NCI-H1092 treated with DMSO at 0.1 percent for 48 hours (cell line): Measurements from ENCODE around the gene USP43.
"Not testable (repeated sequence)": the region's sequence is repeated elsewhere in the genome, so short reads cannot be mapped to it uniquely, and the experiment has no call there.

Source experiments
- DNase-seq: peaks from one replicate; lab custom pipeline; 2025; lab: John Stamatoyannopoulos, UW

The USP43 gene, protein sequence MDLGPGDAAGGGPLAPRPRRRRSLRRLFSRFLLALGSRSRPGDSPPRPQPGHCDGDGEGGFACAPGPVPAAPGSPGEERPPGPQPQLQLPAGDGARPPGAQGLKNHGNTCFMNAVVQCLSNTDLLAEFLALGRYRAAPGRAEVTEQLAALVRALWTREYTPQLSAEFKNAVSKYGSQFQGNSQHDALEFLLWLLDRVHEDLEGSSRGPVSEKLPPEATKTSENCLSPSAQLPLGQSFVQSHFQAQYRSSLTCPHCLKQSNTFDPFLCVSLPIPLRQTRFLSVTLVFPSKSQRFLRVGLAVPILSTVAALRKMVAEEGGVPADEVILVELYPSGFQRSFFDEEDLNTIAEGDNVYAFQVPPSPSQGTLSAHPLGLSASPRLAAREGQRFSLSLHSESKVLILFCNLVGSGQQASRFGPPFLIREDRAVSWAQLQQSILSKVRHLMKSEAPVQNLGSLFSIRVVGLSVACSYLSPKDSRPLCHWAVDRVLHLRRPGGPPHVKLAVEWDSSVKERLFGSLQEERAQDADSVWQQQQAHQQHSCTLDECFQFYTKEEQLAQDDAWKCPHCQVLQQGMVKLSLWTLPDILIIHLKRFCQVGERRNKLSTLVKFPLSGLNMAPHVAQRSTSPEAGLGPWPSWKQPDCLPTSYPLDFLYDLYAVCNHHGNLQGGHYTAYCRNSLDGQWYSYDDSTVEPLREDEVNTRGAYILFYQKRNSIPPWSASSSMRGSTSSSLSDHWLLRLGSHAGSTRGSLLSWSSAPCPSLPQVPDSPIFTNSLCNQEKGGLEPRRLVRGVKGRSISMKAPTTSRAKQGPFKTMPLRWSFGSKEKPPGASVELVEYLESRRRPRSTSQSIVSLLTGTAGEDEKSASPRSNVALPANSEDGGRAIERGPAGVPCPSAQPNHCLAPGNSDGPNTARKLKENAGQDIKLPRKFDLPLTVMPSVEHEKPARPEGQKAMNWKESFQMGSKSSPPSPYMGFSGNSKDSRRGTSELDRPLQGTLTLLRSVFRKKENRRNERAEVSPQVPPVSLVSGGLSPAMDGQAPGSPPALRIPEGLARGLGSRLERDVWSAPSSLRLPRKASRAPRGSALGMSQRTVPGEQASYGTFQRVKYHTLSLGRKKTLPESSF

GRCh38 chr17:9644910-9645751, at the start of gene USP43:
TSS of gene USP43 (plus strand) at chr17:9645517. CDS start at chr17:9645633, 116 bp downstream.
- DNase-seq: no peak

- not testable (repeated sequence) for DNase-seq
Measured at GRCh38 chr17:9597638-9598037, 47.7 kb upstream of the USP43 start.

GRCh38 chr17:9598661-9599060, 46.7 kb upstream of the USP43 start:
- no peak for DNase-seq

- not testable (repeated sequence) for DNase-seq
Measured at GRCh38 chr17:9604583-9604982, 40.7 kb upstream of the USP43 start.

GRCh38 chr17:9606453-9606852, 38.9 kb upstream of the USP43 start:
- DNase-seq: no peak

GRCh38 chr17:9607058-9607457, 38.3 kb upstream of the USP43 start:
- DNase-seq: not testable (repeated sequence)

DNA sequence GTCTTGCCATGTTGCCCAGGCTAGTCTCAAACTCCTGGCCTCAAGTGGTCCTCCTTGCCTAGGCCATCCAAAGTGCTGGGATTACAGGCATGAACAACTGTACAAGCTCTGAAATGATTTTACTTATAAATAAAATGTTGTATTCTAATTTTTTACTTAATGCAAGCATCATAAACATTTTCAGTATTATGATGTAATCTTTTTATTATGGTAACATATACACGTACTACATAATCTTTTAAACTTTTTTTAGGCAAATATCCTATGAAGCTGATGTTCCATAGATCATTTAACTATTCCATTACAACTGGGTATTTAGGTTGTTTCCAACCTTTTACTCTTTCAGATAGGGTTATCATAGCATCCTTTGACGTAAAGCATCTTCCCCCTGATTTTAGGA, 33.8 kb upstream of the USP43 start:
- no peak for DNase-seq

DNA sequence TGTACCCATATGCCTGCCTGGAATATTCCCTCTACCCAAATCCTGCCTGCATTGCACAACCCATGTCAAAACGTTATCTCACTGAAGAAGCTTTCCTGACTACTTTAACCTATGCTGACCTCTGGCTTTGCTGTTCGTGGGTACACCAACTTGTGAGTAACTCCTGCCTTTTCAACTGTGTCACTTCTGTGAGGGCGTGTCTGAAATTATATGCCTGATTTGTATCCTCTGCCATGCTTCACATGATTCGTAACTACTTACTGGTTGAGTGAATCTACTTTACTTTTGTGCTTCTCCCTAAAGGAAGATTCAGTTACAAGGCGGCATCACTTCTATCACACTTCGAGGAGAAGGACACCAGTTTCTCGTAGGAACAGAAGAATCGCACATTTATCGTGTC, 33.3 kb upstream of the USP43 start:
- DNase-seq: no peak

DNA sequence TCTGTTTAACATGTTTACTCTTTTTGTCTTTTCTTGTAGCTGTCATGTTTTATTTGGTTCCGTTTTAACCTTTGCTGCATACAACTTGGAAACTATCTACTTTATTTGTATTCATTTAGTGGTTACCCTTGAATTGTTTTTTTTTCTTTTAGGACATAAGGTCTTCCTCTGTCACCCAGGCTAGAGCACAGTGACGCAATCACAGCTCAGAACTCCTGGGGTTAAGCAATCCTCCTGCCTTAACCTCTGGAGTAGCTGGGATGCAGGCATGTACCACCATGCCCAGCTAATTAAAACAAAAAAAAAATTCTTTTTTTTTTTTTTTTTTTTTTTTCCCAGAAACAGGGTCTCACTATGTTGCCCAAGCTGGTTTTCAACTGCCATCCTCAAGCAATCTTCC, 29.8 kb upstream of the USP43 start:
- no peak for DNase-seq

- DNase-seq: no peak
Measured at GRCh38 chr17:9622961-9623360, 22.4 kb upstream of the USP43 start.

GRCh38 chr17:9628509-9628908, 16.8 kb upstream of the USP43 start:
- no peak for DNase-seq

- DNase-seq: no peak
Measured at GRCh38 chr17:9632741-9633140, 12.6 kb upstream of the USP43 start.

DNA sequence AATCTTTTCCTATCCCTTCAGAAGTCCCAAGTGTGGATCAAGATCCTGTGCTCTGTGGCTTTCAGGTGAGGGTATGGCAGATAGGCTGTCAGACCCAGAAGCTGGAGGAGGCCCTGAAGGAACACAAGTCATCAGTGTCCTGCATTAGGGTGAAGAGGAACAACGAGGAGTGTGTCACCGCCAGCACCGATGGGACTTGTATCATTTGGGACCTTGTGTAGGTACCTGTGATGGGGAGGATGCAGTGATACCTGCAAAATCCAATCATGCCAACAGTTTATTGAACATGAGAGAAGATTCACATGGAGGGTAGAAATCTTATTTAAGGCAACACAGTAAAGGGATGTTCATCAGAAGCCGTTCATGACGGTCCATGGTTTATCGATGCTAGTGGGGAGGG, 10.0 kb upstream of the USP43 start:
- no peak for DNase-seq

- DNase-seq: no peak
Measured at GRCh38 chr17:9636501-9636900, 8.8 kb upstream of the USP43 start.

- DNase-seq: not testable (repeated sequence)
Measured at GRCh38 chr17:9640388-9640787, 4.9 kb upstream of the USP43 start.

GRCh38 chr17:9643611-9644010, 1.7 kb upstream of the USP43 start:
- no peak for DNase-seq

GRCh38 chr17:9645851-9646545, 681 bp downstream of the USP43 start:
- no peak for DNase-seq

GRCh38 chr17:9646546-9646885, 1.2 kb downstream of the USP43 start:
- no peak for DNase-seq

DNA sequence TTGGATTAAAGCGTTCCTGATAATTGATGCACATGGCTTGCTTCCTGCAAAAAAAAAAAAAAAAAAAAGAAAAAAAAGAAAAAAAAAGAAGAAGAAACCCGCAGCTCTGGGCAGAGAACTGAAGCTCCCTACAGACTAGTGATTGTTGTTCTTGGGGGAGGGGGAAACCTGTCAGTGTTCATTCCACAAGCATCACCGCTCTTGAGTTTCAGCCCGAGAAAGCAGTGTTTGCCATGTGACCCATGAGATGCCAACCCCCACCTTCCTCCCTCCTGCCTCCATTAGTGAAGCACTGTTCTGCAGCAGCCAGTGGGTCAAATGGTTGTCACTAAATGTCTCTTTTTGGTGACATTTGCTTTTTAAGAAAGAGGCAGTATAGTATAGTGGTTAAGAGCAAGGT, 1.7 kb downstream of the USP43 start:
- DNase-seq: no peak

DNA sequence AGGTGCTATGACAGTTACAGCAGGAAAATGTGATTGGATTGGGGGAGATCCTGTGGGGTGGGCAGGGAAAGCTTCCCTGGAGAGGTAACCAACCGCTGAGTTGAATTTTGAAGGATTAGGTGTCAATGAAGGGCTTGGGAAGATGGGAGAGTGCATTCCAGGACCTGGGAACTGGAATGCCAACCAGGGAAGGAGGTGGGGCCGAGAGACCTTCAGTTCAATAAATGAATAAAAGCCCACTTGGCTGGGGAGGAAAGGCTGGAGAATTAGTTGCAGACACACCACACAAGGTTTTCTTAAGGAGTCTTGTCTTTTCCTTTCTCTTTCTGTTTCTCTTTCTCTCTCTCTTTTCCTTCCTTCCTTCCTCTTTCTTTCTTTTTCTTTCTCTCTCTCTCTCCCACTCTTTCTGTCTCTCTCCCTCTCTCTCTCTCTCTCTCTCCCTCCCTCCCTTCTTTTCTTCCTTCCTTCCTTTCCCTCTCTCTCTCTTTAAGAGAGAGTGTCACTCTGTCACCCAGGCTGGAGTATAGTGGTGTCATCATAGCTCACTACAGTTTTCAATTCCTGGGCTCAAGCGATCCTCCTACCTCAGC, 3.3 kb downstream of the USP43 start:
- DNase-seq: no peak
